HPDE6-E6E7 (cell line): ENCODE data around the gene BTG4.
A peak's percentile ranks its signal among the peaks of the same experiment; 100 is the strongest.

Source experiments
- DNase-seq: peaks from one replicate; pipeline ENCODE4 v3.0.0; 2011; ENCODE audit warnings: missing footprints; ENCODE audit errors: extremely low spot score

Gene BTG4

DNA sequence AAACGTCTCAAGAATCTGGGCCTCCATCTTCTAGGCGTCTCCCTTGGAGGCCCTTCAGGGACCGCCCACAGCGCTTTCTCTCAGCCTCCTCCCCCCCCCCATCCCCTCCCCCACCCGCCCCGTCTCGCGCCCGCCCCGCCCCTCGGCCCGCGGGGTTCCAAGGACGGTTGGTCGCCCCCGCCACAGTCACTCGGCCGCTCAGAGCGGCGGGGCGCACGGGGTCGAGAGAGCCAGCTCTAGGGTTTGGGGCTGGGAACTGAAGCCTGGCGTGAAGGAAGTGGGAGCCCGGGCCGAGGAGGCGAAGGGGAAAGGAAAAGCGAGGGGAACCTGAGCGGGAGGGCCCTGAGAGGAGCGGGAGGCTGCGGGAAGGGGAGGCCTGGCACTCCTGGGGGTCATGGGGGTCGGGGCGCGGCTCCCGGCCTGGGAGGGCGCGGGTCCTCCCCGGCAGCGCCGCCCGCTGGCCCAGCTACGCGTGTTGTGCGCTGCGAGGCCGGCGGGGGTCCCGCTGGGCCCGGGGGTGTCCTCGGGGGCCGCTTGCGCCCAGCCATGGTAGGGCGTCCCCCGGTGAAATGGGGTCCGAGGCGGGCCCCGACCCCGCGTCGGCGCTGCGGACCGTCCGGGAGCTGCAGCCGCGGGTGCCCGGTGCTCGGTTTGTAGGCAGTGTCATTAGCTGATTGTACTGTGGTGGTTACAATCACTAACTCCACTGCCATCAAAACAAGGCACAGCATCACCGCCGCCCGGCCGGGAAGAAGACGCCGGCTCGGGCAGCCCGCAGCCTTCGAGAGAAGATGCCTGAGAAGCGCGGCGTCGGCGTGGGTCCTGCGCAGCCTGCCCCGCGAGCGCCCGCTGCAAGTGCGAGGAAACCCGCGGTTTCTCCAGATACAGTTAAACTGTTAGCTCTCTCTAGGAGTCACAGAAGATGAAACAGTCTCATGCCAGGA, at the start of gene BTG4:
BTG4 (minus strand) TSS at position 91 of the 944 bp plus-strand sequence. CDS start 13,610 bp downstream, outside the sequence.
- DNase-seq: no peak

- no peak for DNase-seq
Measured at GRCh38 chr11:111561791-111562325, 49.7 kb upstream of the BTG4 start.

DNA sequence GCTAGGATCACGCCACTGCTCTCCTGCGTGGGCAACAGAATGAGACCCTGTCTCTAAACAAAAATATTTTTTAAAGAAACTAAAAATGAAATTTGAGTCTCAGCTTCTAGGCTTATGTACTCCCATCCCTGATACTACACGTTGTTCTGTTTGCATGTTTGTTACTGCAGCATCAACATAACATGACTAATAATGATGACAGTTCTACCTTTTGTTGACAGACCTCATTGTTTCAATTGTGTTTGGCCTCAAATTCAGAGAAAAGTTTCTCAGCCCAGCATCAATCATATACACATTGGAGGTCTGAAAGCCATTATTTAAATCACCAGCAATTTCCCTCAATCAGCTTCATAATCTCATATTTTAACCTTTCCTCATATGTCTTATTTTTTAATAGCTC, 49.1 kb upstream of the BTG4 start:
- no peak for DNase-seq

DNA sequence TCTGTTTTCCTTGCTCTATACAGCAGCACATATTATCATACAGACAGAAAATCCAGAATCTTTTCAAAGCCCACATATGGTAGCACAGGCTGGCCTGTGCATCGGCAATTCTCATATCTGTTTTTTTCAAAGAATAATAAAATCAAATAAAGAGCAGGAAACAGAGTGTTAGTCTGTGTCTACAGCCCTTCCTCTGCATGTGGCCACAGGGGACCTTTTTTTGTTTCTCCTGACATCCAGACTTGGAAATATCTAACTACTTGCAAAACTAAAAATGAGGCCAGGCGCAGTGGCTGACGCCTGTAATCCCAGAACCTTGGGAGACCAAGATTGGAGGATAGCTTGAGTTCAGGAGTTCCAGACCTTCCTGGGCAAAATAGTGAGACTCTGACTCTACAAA, 48.6 kb upstream of the BTG4 start:
- DNase-seq: no peak

DNA sequence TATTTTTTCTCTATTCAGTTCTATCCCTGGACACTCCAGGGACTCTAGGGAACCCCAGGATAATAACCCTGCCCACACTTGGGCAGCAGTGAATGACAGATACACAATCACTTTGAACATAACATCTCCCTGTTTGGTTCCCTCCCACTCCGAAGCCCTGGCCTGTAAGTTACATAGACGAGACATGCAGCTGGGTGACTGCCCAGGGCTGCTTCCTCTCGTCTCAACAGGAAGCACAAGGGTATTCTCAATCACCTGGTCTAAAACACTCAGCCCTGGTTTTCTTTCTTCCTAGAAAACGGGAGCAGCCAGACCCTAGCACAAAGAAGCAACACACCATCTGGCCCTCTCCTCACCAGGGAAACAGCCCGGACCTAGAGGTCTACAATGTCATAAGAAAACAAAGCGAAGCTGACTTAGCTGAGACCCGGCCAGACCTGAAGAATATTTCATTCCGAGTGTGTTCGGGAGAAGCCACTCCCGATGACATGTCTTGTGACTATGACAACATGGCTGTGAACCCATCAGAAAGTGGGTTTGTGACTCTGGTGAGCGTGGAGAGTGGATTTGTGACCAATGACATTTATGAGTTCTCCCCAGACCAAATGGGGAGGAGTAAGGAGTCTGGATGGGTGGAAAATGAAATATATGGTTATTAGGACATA, 47.7 kb upstream of the BTG4 start:
- no peak for DNase-seq

- DNase-seq: peak; percentile 29
Measured at GRCh38 chr11:111557425-111558111, 45.4 kb upstream of the BTG4 start.

- DNase-seq: no peak
Measured at GRCh38 chr11:111555255-111555654, 43.1 kb upstream of the BTG4 start.

GRCh38 chr11:111554532-111554931, 42.3 kb upstream of the BTG4 start:
- DNase-seq: peak; percentile 70

DNA sequence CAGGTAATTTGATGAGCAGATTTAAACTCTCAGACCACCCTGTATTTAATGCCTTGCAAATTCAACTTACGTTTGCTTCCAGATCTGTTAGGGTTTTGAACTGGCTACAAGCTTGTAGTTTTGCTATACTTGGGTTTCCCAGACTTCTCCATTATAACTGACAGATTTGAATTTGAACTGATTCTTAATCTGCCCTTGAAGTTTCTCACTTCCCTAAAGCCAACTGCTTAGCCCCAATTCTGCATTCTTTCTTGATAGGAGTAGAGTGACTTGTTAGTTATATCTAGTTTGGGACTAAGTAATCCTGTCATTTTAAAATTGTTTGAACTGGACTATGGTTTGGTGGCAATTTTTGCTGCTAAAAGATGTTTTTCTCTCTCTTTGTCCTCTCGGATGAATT, 38.1 kb upstream of the BTG4 start:
- DNase-seq: no peak

- DNase-seq: no peak
Measured at GRCh38 chr11:111549869-111550203, 37.6 kb upstream of the BTG4 start.

DNA sequence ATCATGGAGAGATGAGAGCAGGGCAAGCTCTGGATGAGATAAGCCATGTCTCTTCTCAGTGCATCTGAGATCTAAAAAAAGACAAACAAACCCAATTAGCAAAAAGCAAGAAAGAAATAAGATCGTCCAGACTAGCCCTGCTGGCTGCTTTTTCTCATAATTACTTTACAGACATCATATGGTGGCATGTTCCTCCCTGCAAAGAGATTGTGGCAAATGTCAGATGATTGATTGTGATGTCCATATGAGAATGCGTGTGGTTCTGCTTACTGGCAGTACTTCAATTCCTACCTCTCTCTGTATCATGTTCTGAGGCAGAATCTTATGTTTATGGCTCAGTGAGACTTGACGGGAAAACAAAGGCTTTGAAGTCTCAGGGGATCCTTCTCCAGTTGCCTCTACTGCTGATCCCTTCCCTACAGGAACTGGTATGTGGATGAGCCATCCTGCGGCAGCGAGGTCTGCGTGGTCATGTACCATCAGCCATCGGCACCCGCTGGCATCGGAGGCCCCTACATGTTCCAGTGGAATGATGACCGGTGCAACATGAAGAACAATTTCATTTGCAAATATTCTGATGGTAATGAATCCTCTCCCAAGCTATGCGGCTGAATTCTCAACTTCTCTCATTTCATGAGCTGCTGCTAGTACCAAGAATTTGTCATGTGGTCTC, 37.1 kb upstream of the BTG4 start:
- no peak for DNase-seq

DNA sequence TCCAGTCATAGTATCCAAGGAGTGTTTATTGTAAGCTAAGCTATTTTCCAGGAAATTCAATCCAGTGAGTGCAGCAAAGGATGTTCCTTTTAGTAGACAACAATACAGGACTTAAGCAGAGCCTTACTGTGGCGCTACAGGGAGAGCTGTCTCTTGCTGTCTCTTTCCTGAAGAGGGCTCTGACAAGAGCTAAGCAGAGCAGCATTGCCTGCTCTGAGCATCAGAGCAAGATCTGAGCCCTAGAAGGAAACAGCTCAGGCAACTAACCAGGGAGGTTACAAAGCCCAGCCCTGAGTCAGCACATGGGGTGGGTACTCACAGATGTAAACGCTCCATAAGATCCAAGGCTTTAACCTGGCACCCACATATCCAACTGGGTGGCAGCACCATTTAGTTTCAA, 36.3 kb upstream of the BTG4 start:
- DNase-seq: no peak

GRCh38 chr11:111542606-111543275, 30.6 kb upstream of the BTG4 start:
- no peak for DNase-seq

DNA sequence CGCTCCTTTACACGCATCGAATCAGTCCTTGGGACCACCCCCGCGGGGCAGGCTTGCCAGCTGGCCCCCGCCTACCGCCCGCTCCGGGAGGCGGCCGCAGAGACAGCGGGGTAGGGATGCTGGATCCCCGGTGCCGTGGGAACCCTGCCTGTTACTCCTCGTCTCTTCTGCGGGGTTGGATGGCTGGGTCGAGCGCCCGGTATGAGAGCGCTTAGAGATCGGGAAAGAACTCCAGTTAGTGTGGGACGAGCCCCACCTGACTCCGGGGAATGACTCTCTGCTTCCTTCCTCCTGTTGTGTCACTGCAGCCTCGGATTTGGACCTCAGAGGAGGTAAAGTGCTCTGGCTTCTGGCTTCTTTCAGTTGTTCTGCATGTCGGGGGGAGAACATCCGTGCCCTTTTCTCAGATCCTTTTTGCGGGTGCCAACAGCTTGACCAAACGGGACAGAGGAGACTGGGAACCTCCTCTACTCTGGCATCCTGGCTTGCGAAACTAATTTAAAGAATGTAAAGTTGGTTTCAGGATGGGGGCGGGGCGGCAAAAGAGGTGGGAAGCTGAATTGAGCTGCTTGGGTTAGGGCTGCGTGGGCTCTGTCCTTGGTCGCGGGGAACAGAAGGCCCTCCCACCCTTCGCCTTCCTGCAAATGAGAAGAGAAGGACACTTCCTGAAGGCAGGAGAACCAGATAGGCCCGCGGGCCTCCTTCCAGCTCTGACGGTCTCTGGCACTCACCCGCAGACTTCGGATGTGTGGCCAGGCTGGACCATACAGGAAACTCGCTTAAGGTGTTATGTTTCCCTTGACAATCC, 29.3 kb upstream of the BTG4 start:
- no peak for DNase-seq

DNA sequence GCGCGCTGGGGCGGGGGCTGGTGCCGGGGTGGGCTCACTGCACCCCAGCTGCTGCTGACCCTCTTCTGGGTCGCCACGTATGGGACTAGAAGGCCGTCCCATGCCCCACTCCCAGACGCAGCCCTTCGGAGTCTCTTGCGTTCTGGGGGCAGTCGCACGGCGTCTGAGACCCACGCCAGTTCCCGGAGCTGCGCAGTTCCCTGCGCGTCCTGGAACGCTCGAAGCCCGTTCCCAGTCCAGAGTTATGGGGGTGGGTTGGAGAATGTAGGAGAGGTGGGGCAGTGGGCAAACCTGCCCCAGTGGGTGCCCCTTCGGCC, 28.7 kb upstream of the BTG4 start:
- no peak for DNase-seq

DNA sequence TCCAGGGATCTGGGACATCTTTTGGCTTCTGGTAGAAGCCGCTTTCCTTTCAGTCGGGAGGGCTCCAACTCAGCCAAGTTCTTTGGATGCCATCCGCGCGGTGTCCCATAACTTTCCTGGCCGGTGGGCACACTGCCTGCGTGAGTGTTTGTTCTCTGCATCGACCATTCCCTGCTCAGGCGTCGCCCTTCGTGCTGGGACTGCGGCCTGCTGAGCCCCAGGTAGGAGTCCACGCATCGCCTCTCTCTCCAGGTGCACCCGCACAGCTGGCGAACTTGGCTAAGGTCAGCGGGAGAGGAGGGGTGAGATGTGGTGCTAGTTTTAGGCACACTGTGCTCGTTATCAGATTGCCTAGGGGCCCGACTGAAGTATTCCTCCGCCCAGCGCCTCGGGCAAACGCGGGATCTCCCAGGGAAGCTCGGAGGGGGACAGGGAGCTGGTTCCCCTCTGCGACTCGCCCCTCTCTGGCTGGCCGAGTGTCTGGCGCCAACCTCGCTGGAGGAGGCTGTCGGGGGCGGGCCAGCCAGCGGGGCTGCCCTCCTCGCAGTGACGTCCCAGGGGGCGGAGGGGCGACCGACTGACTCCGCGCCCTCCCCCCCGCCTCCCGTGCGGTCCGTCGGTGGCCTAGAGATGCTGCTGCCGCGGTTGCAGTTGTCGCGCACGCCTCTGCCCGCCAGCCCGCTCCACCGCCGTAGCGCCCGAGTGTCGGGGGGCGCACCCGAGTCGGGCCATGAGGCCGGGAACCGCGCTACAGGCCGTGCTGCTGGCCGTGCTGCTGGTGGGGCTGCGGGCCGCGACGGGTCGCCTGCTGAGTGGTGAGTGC, 28.1 kb upstream of the BTG4 start, which contains the start of gene LAYN:
LAYN (plus strand) TSS at position 607 of the 823 bp plus-strand sequence; CDS start at position 731, 124 bp downstream.
- no peak for DNase-seq

DNA sequence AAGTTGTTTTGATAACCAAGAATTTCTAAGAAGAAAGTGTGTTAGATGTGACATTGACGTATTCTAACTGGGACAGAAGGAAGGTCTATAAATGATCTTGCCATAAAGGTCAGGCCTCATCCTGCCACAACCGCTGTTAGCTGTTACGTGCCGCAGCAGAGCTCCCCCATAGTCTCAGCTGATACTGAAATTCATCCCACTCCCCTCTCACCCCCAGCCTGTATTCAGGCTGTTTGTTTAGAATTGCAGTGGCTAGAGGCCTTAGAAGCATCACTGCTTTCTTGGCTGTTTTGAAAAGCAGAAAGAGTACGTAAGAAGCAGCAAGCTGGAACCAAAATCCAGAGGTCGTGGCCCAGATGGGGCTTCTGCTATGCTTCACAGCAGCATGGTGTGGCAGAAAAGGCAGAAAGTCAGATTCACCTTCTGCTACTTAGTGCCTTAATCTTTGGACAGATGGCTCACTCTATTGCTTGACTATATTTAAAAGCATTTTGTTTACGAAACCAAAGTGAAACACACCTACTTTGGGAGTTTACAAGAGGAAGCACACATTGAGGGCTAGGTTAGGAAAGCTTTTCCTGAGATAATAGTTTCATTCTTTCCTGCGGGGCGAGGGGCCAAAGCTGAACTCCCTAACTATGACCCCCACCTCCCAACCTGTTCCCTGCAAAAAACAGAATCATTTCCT, 27.4 kb upstream of the BTG4 start:
- DNase-seq: no peak

- no peak for DNase-seq
Measured at GRCh38 chr11:111538407-111539114, 26.4 kb upstream of the BTG4 start.
